VCaP (cell line): ENCODE measurements around the gene ARHGEF28.

Source experiments
- H3K27ac ChIP-seq: fragments of 450-650 bp; 2 replicates; pipeline ENCODE4 v1.5.1; 2017
- CTCF ChIP-seq: fragments of 450-650 bp; conservative IDR thresholded peaks from 2 replicates; pipeline ENCODE4 v1.5.1; 2017; ENCODE audit warnings: mild to moderate bottlenecking, moderate library complexity

ARHGEF28 gene

DNA sequence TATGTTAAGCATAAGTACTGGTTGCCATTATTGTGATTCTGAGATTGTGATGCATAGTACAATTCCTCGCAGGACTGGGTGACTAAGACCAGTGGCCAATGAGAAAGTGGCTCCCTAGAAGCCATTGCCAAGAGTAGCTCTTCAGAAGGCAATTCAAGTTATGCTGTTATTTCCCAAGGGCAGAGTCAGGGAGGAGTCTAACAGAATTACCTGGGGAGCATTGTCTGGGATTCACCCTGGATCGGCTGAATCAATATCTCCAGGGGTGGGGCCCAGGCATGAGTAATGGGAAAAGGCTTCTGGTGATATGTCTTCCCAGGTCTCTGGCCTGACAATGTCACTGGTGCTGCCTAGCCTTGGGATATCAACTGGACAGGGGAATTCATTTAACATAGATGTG lies 10.9 kb upstream of the ARHGEF28 start:
- H3K27ac ChIP-seq: no peak overlapping the region
- TF ChIP-seq CTCF: no peak

- H3K27ac ChIP-seq: no peak overlapping the region
- no peak for TF ChIP-seq CTCF
Measured at GRCh38 chr5:73615947-73616346, 10.0 kb upstream of the ARHGEF28 start.

GRCh38 chr5:73617510-73618279 lies 8.3 kb upstream of the ARHGEF28 start:
- TF ChIP-seq CTCF: no peak
- H3K27ac ChIP-seq: no peak overlapping the region

GRCh38 chr5:73619606-73620333 lies 6.2 kb upstream of the ARHGEF28 start:
- TF ChIP-seq CTCF: no peak
- H3K27ac ChIP-seq: no peak overlapping the region

GRCh38 chr5:73620334-73620687 lies 5.7 kb upstream of the ARHGEF28 start:
- no peak for TF ChIP-seq CTCF
- no peak overlapping the region for H3K27ac ChIP-seq

DNA sequence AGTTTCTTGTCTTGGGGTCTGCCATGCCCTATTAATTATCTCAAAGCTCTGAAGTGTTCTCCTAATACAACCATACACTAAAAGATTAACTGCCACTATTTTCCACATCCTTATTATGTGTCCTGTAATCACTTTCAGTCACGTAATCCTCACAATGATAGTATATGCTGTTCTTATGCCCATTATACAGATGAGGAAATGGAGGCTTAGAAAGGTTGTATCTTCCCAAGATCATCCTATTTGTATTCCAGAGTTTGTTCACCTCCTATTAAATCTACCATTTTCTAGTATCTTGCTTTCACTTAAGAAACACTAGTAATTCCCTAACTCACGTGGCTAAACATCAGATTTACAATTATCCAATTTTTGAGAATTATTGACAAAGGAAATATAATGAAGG lies 2.9 kb upstream of the ARHGEF28 start:
- H3K27ac ChIP-seq: peak overlapping the region; percentile 74
- TF ChIP-seq CTCF: no peak

GRCh38 chr5:73623901-73624404 lies 2.0 kb upstream of the ARHGEF28 start:
- TF ChIP-seq CTCF: no peak
- H3K27ac ChIP-seq: peak overlapping the region; percentile 74
